Erythroblast (primary cell): ENCODE results near the gene PMPCA.

ENCODE experiments used
- GATA1 ChIP-seq: IDR thresholded peaks from 2 replicates; pipeline ENCODE4 v1.6.1; 2011; ENCODE audit warnings: low read depth, mild to moderate bottlenecking, control low read depth, low read length, moderate library complexity
- POLR2A ChIP-seq: IDR thresholded peaks from 2 replicates; pipeline ENCODE4 v1.6.1; 2011; ENCODE audit warnings: mild to moderate bottlenecking, low read length

DNA sequence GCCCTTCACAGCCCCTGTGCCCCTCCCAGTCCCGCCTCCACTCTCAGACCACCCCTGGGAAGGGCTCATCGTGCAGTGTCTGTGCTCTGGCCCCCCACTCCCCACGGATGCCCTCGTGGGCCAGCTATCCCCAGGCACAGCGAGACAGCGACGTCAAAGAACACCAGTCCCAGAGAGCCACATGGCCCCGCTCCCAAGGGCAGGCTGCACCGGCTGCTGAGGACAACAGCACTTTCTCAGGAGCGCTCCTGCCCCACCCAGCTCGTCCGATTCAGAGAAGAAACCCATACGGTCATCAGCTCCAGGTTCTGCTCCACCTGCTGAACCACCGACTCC is 5.7 kb upstream of the PMPCA start:
- TF ChIP-seq POLR2A (no peak), GATA1 (no peak)
